Measurements from ENCODE around the gene DOP1B.

Gene DOP1B

GRCh38 chr21:36205962-36206361, 49.3 kb downstream of the DOP1B start:
- no peak for FAIRE-seq
